Spleen (tissue), 7 donors: ENCODE measurements around the gene ACP4.

Experiments
- CTCF ChIP-seq, 11 experiments: fragments of 200-600 bp in 7 of 11; fragments of 450-650 bp in 4 of 11; sonication (generic) in 4 of 11; IDR thresholded peaks in 8 of 11; conservative IDR thresholded peaks in 3 of 11; 1 replicate in 7 of 11; 2 replicates in 4 of 11; pipeline versions ENCODE4 v1.4.0 to v1.8.0; 2016 to 2021; ENCODE audit warnings: antibody characterized with exemption in 11 of 11, inconsistent platforms in 4 of 11, mild to moderate bottlenecking in 1 of 11
- POLR2A ChIP-seq, 3 donors: fragments of 450-650 bp; IDR thresholded peaks; one replicate each; pipeline ENCODE4 v1.5.1; 2017; ENCODE audit warnings: antibody characterized with exemption in 3 of 3, mild to moderate bottlenecking in 1 of 3
- POLR2AphosphoS5 ChIP-seq, 3 donors: sonication (generic); formaldehyde crosslinking; IDR thresholded peaks; one replicate each; pipeline ENCODE4 v1.5.1; 2017; ENCODE audit warnings: antibody characterized with exemption in 3 of 3
- donor health status: DM: no; HTN: no; CAD: no; lungs with moderate emphysema.
- donor health status: DM: no; HTN: no; CAD: no.
- donor health status: DM: no; HTN: no; CAD: no.

GRCh38 chr19:50796634-50797428 is 6.6 kb downstream of the ACP4 start:
- TF ChIP-seq POLR2A (IDR thresholded peaks at IDR 0.05) (no peak), CTCF (IDR thresholded peaks at IDR 0.05 in 8 of 11, conservative IDR thresholded peaks at IDR 0.05 in 3 of 11) (no peak), POLR2AphosphoS5 (IDR thresholded peaks at IDR 0.05) (no peak)
